DOHH2 (cell line): Measurements from ENCODE around the gene GDF10.

Experiments used
- EZH2phosphoT487 ChIP-seq: fragments of 200-600 bp; sonication (generic); IDR thresholded peaks from 2 replicates; pipeline ENCODE4 v1.6.1; 2017; ENCODE audit warnings: borderline replicate concordance, mild to moderate bottlenecking, antibody characterized with exemption, low read length, moderate library complexity, mixed read lengths
- TF ChIP-seq, protein P1 (sequence below): fragments of 200-600 bp; sonication (generic); IDR thresholded peaks from one replicate; pipeline ENCODE4 v1.5.1; 2014; ENCODE audit warnings: antibody characterized with exemption, mild to moderate bottlenecking, low read depth, low read length; ENCODE audit not compliant: poor library complexity, severe bottlenecking

DNA sequence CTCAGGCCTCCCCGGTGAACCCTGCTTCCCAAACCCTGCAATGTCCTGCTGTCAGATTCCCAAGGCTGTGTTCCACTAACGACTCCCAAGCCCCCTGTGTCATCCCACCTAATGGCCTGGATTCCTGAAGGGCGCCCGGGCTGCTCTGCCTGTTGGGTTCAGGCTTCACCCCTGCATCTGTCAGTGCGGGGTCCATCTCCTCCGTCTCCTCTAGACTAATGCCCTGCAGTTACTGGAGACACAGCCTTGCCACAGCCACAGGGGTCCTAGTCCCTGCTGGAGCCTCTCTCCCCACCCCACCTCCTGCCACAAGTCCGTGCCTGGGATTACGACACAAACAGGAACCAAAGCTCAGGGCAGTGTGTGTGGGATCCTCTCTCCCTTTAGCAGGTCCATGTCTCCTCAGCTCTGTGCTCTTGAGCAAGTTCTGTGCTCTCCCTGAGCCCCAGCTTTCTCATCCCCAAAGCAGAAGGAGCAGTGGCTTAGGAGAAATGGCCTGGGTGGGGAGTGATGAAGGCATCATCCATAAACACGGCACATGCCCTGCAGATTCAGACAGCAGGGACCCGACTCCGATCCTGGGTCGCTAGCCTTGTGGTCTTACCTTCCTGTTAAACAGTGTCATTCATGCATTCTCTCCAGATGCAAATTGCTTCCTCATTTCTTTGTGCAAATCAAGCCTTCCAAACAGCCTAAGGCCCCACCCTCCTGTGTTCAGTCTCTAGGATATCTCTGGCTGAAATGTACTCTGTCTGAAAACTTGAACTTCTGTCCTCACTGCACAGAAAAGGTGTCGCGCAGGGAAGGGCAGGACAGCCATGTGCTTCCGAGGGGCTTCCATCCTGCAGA lies 40.0 kb downstream of the GDF10 start:
- TF ChIP-seq, protein P1, sequence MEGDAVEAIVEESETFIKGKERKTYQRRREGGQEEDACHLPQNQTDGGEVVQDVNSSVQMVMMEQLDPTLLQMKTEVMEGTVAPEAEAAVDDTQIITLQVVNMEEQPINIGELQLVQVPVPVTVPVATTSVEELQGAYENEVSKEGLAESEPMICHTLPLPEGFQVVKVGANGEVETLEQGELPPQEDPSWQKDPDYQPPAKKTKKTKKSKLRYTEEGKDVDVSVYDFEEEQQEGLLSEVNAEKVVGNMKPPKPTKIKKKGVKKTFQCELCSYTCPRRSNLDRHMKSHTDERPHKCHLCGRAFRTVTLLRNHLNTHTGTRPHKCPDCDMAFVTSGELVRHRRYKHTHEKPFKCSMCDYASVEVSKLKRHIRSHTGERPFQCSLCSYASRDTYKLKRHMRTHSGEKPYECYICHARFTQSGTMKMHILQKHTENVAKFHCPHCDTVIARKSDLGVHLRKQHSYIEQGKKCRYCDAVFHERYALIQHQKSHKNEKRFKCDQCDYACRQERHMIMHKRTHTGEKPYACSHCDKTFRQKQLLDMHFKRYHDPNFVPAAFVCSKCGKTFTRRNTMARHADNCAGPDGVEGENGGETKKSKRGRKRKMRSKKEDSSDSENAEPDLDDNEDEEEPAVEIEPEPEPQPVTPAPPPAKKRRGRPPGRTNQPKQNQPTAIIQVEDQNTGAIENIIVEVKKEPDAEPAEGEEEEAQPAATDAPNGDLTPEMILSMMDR: no peak
- TF ChIP-seq EZH2phosphoT487: no peak
